HG02885 (cell line): ENCODE results near the gene REPIN1.
A peak's percentile ranks its signal among the peaks of the same experiment; 100 is the strongest.

Experiments used
- ATAC-seq: cut with Tn5 transposase; IDR thresholded peaks from one replicate; pipeline ENCODE4 v1.9.1; 2021; ENCODE audit warnings: mild to moderate bottlenecking; ENCODE audit not compliant: unreplicated experiment, poor library complexity

The REPIN1 gene

GRCh38 chr7:150404805-150405583, 36.4 kb downstream of the REPIN1 start:
- peak; percentile 67 for ATAC-seq

- no peak for ATAC-seq
These were observed 37.1 kb downstream of the REPIN1 start for GRCh38 chr7:150405584-150406311.

DNA sequence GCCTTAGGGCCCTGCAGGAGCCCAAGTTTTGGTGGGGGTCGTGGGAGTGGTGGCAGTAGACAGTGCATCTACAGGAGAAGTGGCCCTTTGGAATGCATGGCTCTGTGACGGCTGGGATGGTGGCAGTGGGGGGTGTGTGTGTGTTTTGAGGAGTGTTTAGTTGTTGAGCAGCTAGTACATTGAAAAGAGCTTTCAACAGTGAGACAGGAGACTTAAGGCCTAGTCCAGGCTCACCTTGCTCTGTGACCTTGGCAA, 37.6 kb downstream of the REPIN1 start:
- ATAC-seq = no peak

DNA sequence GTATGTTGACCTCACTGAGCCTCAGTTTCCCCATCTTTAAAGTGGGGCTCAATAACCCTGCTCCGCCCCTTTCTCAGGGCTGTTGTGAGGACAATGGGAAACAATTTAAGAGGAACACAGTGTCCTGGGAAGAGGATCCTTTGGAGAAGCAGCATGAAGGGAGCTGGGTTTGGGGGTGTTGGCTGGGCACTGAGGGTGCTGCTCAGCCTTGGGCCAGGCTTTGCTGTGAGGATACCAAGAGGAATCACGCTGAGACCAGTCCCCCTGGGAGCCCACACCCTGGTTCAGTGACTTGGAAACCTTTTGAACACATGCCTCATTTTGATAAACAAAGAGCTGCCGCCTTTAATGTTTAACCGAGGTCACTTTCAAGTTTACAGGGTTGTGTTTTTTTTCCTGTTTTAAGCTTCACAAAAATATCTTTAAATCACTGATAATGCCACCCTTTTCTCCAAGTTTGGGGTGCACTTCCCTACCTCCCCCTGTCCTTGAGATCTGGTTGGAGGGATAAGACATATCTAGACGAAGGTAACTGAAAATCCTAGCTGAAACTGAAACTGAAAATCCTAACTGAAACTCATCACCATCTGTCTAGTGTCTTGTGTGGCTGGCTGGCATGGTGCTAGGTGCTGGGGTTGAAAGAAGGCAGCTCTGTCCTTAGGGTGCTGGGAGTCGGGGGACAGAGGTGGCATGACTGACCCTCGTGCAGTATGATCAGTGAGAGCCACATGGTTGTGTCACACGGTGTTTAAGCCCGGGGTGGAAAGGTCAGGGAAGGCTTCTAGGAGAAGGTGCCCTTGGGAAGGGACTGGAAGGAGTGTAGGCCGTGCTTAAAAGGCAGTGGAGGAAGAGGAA, 38.2 kb downstream of the REPIN1 start:
- ATAC-seq = peak; percentile 45

DNA sequence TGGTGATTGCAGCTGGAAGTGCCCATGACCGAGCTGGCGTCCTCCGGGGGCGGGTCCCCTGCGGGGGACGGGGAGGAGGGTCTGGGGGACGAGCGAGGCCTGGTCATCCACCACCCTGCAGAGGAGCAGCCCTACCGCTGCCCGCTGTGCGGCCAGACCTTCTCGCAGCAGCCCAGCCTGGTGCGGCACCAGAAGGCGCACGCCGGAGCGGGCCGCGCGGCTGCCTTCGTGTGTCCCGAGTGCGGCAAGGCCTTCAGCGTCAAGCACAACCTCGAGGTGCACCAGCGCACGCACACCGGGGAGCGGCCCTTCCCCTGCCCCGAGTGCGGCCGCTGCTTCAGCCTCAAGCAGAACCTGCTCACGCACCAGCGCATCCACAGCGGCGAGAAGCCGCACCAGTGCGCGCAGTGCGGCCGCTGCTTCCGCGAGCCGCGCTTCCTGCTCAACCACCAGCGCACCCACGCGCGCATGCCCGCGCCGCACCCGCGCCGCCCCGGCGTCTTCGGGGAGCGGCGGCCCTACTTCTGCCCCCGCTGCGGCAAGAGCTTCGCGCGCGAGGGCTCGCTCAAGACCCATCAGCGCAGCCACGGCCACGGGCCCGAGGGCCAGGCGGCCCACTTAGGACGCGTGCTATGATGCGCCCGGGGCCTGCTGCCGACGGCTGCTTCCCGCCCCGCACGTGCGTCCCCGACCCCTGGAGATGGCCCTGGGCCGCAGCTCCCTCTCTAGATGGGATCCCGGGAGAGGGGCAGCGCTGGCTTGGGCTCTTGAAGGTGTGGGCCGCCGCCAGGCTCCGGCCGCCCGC, 39.2 kb downstream of the REPIN1 start:
- ATAC-seq = no peak

- ATAC-seq = no peak
These were observed 40.0 kb downstream of the REPIN1 start for GRCh38 chr7:150408393-150409299.

GRCh38 chr7:150409300-150410030, 40.8 kb downstream of the REPIN1 start:
- no peak for ATAC-seq

GRCh38 chr7:150410131-150410530, 41.5 kb downstream of the REPIN1 start:
- no peak for ATAC-seq

GRCh38 chr7:150410680-150411346, 42.2 kb downstream of the REPIN1 start:
- ATAC-seq = no peak

DNA sequence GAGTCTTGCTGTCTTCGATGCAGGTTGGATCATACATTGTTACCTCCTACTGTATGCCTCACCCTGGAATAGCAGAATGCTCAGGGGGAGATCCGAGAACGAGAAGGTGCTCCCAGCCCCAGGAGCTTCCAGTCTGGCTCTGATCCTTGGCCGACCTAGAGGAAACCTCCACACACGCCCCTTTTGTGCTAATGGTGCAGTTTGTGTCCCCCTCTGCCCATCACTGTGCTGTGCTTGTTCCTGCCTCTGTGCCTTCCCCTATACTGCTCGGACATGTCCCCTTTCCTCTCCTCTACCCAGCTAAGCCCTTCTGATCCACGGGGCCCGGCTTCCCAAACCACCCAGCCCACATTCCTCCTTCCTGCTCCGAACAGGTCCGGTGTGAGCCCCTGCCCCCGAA, 43.0 kb downstream of the REPIN1 start:
- no peak for ATAC-seq

DNA sequence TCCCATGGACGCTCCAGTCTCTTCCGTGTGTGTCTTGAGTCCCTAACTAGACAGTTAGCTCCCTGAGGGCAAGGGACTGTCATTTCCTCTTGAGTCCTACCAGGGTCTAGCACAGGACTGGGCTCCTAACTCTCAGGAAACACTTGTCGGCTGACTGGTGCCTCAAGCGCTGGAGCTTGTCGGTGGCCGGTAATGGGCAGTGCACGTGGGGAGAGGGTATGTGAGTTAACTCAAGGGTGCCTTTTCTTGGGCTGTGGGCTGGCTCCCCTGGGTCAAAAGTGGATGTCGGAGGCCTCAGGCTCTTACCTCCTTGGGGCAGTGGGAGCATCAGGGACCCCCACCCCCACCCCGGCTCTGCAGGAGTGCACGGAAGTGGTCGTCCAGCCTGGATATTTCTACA, 43.4 kb downstream of the REPIN1 start:
- no peak for ATAC-seq

DNA sequence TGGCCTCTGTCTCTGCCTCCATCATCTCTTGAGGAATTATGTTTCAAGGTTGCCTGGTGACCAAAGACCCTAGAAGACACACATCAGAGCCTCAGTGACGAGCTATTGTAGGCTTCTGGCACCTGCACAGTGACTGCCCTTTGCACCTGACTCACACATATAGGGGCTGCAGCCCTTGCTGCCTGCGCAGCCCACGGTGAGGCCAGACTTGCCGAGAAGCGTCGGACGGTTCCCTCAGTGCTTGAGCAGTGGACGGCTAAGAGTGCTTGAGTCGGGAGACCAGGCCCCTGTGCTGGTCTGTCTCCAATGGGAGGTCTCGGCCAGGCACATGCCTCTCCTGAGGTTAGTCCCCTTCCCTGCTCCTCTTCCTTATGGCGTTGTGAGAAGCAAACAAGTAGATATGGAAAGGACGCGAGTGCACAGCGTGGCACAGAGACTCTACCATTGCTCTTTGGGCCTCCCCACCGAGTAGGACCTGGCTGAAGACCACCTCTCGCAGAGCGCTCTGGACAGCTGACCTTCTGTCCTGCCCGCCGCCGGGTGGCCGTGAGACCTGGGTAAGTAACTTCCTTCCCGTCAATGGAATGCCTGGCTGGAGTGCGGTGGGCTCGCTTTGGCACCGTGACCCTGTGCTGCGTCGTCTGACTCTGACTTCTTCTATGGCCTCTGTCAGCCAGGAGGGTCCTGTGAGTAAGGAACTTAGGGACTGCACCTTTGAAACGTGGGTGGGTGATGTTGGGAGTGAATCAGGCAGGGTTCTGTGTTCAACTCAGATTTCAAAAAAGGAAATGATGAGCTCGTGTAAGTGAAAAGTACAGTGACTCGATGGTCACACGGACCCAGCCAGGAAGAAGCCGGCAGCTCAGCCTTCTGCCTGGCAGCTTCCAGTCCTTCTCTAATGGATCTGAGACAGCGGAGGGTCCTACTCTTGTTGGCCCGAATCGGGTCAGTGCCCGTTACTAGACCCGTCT, 44.2 kb downstream of the REPIN1 start:
- ATAC-seq = no peak

DNA sequence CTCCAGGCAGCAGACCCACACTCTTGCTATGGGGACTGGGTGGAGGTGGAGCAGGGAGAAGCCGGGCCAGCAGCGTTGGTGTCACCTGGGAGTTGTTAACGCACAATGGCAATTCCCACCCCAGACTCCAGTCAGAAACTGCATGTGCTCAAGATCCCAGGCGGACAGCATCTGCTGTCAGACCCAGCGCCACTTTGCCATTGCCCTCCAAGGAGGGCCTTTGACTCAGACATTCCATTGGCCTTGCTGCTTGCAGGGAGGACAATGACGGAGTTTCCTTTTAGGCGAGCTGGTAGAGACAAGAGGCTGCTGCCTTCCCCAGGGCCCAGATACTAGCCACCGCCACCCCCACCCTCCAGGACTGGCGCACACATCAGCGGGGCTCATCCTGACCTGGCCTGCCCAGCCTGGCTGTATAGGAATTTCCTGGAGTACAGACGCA, 45.0 kb downstream of the REPIN1 start:
- ATAC-seq = no peak

GRCh38 chr7:150415161-150416153, 46.8 kb downstream of the REPIN1 start:
- no peak for ATAC-seq

DNA sequence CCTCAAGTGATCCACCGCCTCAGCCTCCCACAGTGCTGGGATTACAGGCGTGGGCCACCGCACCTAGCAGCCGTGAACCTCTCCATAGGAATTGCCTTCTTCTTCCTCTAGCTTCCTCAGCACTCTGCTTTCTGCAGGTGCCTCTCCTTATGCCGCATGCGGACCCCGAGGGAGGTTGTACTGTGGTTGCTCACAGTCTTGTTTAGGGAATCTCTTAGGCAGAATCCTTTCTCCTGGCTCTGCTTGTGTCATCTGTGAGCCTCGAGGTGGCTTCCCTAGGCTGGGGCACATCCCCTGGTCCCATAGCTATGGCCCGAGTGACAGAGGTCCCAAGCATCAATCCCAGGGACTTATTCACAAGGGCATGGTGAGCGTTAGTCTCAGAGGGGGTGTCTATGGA, 48.6 kb downstream of the REPIN1 start:
- ATAC-seq = no peak

- no peak for ATAC-seq
These were observed 49.2 kb downstream of the REPIN1 start for GRCh38 chr7:150417863-150418262.
